ENCODE measurements around the gene CFAP46.
"Not testable (repeated sequence)": the region's sequence is repeated elsewhere in the genome, so short reads cannot be mapped to it uniquely, and the experiment has no call there.

CFAP46 gene

DNA sequence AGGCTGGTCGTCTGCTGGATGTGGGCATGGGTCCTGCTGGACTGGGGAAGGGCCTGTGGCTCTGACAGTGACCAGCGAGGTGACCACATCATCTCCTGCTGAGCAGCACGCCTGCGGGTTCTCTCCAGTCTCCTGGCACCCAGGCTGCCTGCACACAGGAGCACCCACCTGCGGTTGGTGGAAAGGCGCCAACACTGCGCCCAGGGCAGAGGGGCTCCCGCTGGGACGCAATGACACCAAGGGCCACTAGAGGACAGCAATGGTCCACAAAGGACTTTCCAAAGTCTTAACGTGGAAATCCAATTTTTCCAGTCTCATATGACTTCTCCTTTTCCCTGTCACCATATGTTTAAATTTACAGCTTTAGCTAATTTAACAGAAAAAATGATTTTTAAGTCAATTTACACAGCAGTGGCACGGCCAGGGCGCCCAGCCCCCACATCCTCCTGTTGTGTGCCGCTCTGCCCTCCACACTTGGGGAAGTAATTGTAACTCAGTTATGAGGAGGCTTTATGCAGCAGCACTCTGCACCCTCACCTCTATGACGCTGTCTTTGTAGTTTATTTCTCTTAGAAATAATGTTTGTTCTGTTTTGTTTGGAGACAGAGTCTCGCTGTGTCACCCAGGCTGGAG, 38.1 kb downstream of the CFAP46 start:
- Histone ChIP-seq H3K9ac (ENCODE audit: low read length) (no peak overlapping the region), H3K27ac (ENCODE audit: low read depth, low read length) (no peak overlapping the region), H3K4me2 (ENCODE audit: low read depth, low read length, poor library complexity, severe bottlenecking) (no peak overlapping the region), H3K4me3 (ENCODE audit: insufficient read depth, low read length, poor library complexity, severe bottlenecking) (no peak overlapping the region), H3K79me2 (ENCODE audit: insufficient read depth, low read length) (no peaks in the 10 kb centered on the region), H3K9me3 (ENCODE audit: insufficient read depth, low read length) (no peaks in the 10 kb centered on the region), H3K27me3 (ENCODE audit: low read length) (no peaks in the 10 kb centered on the region), H4K20me1 (ENCODE audit: low read depth, low read length) (no peaks in the 10 kb centered on the region), H3F3A (ENCODE audit: insufficient read depth) (no peaks in the 10 kb centered on the region), H2AFZ (ENCODE audit: low read depth, low read length, severe bottlenecking) (no peak overlapping the region), H3K36me3 (ENCODE audit: low read length) (no peaks in the 10 kb centered on the region), H3K9me2 (replicated peaks; ENCODE audit: insufficient read depth, low read length) (no peaks in the 10 kb centered on the region)
- no peak for TF ChIP-seq EZH2phosphoT487 (conservative IDR thresholded peaks at IDR 0.05; ENCODE audit: low read length)
- TF ChIP-seq, protein P1, sequence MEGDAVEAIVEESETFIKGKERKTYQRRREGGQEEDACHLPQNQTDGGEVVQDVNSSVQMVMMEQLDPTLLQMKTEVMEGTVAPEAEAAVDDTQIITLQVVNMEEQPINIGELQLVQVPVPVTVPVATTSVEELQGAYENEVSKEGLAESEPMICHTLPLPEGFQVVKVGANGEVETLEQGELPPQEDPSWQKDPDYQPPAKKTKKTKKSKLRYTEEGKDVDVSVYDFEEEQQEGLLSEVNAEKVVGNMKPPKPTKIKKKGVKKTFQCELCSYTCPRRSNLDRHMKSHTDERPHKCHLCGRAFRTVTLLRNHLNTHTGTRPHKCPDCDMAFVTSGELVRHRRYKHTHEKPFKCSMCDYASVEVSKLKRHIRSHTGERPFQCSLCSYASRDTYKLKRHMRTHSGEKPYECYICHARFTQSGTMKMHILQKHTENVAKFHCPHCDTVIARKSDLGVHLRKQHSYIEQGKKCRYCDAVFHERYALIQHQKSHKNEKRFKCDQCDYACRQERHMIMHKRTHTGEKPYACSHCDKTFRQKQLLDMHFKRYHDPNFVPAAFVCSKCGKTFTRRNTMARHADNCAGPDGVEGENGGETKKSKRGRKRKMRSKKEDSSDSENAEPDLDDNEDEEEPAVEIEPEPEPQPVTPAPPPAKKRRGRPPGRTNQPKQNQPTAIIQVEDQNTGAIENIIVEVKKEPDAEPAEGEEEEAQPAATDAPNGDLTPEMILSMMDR (IDR thresholded peaks at IDR 0.05; ENCODE audit: insufficient read depth, low read length, poor library complexity, severe bottlenecking) = peak; percentile 28

DNA sequence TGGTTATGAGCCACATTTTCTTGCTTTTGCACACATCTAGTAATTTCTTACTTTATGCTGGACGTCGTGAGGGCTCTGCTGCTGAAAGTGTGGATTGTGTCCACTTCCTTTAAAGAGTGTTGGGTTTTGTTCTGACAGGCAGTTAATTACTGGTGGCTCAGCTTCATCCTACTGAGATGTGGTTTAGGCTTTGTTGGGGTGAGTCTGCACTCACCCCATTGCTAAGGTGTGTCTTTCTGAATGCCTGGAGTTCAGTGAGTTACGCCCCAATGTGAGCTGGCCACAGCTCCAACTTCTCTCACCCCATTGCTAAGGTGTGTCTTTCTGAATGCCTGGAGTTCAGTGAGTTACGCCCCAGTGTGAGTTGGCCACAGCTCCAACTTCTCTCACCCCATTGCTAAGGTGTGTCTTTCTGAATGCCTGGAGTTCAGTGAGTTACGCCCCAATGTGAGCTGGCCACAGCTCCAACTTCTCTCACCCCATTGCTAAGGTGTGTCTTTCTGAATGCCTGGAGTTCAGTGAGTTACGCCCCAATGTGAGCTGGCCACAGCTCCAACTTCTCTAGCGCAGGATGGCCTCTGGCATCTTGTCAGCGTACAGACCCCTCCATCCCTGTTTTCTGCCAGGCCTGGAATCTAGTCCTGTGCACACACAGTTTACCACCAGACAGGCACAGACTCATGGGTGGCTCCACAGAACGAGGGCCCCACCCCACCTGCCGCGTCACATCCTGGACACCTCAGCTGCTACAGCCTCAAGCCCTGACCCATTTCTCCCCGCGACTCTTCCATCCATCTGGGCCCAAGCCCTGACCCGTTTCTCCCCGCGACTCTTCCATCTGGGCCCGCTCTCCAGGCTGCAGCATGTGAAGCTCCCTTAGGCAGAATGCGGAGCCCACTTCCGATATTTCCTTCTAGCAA, 39.5 kb downstream of the CFAP46 start:
- not testable (repeated sequence) for H3K36me3 ChIP-seq (ENCODE audit: low read length); H3K27me3 ChIP-seq (ENCODE audit: low read length); H3K9ac ChIP-seq (ENCODE audit: low read length); H3K9me2 ChIP-seq (replicated peaks; ENCODE audit: insufficient read depth, low read length); H3K4me3 ChIP-seq (ENCODE audit: insufficient read depth, low read length, poor library complexity, severe bottlenecking); H4K20me1 ChIP-seq (ENCODE audit: low read depth, low read length); H3K9me3 ChIP-seq (ENCODE audit: insufficient read depth, low read length); H3K79me2 ChIP-seq (ENCODE audit: insufficient read depth, low read length); H3K4me2 ChIP-seq (ENCODE audit: low read depth, low read length, poor library complexity, severe bottlenecking); H3K27ac ChIP-seq (ENCODE audit: low read depth, low read length); H2AFZ ChIP-seq (ENCODE audit: low read depth, low read length, severe bottlenecking); H3F3A ChIP-seq (ENCODE audit: insufficient read depth)

DNA sequence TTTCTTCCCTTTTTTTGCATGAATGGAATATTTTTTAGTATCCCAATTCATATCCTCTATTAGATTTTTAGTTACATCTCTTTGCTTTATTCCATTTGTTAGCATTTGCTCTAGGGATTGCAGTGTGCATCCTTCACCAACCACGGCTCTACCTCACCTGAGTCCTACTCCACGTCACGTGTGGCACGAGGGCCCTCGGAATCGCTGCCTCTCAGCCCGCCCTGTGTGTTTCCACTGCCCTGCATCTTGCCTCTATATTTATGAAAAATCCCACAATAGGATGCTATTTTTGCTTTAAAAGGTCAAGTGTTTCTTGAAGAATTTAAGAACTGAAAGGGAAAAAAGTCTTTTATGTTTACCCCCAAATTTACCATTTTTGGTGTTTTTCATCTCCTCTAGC, 41.0 kb downstream of the CFAP46 start:
- no peaks in the 10 kb centered on the region for H3K9me2 ChIP-seq (replicated peaks; ENCODE audit: insufficient read depth, low read length)
- no peaks in the 10 kb centered on the region for H3K27me3 ChIP-seq (ENCODE audit: low read length)
- no peak overlapping the region for H2AFZ ChIP-seq (ENCODE audit: low read depth, low read length, severe bottlenecking)
- no peaks in the 10 kb centered on the region for H3K79me2 ChIP-seq (ENCODE audit: insufficient read depth, low read length)
- H3K9me3 ChIP-seq (ENCODE audit: insufficient read depth, low read length) = no peaks in the 10 kb centered on the region
- no peaks in the 10 kb centered on the region for H4K20me1 ChIP-seq (ENCODE audit: low read depth, low read length)
- no peaks in the 10 kb centered on the region for H3K36me3 ChIP-seq (ENCODE audit: low read length)
- H3K4me3 ChIP-seq (ENCODE audit: insufficient read depth, low read length, poor library complexity, severe bottlenecking) = no peak overlapping the region
- no peak overlapping the region for H3K4me2 ChIP-seq (ENCODE audit: low read depth, low read length, poor library complexity, severe bottlenecking)
- H3K9ac ChIP-seq (ENCODE audit: low read length) = no peak overlapping the region
- H3K27ac ChIP-seq (ENCODE audit: low read depth, low read length) = no peak overlapping the region
- TF ChIP-seq EZH2phosphoT487 (conservative IDR thresholded peaks at IDR 0.05; ENCODE audit: low read length) = no peak
- TF ChIP-seq, protein P1 (IDR thresholded peaks at IDR 0.05; ENCODE audit: insufficient read depth, low read length, poor library complexity, severe bottlenecking) = no peak
- H3F3A ChIP-seq (ENCODE audit: insufficient read depth) = no peaks in the 10 kb centered on the region

Data from SU-DHL-6 (cell line).